ENCODE data around the gene ADPGK. TPM values are rescaled to one million over a fixed set of nuclear protein-coding genes. Genes with fewer than 3 reads are reported as not detected.
"Not testable (repeated sequence)": the region's sequence is repeated elsewhere in the genome, so short reads cannot be mapped to it uniquely, and the experiment has no call there.

Gene ADPGK
- total RNA-seq, 1 experiment from 2014 or later: 57.0 TPM

GRCh38 chr15:72740219-72740618 is 43.3 kb downstream of the ADPGK start:
- no peaks in the 10 kb centered on the region for H3K27me3 ChIP-seq
- DNase-seq: no peak
- H3K27ac ChIP-seq: no peak overlapping the region

GRCh38 chr15:72737723-72738122 is 45.8 kb downstream of the ADPGK start:
- H3K4me3 ChIP-seq: no peak overlapping the region
- DNase-seq: no peak
- no peak overlapping the region for H3K27ac ChIP-seq
- peaks cover 4% of the 10 kb centered on the region for H3K36me3 ChIP-seq
- H3K9me3 ChIP-seq (replicated peaks): no peaks in the 10 kb centered on the region
- no peaks in the 10 kb centered on the region for H3K27me3 ChIP-seq
- H3K4me1 ChIP-seq: peaks cover 16% of the 10 kb centered on the region

More at GRCh38 chr15:72740219-72740618, 43.3 kb downstream of the ADPGK start:
- no peaks in the 10 kb centered on the region for H3K9me3 ChIP-seq (replicated peaks)
- peaks cover 2% of the 10 kb centered on the region; the same call in 1 of the 2 replicates for H3K4me1 ChIP-seq
- H3K4me3 ChIP-seq: no peak overlapping the region
- peaks cover 4% of the 10 kb centered on the region for H3K36me3 ChIP-seq

DNA sequence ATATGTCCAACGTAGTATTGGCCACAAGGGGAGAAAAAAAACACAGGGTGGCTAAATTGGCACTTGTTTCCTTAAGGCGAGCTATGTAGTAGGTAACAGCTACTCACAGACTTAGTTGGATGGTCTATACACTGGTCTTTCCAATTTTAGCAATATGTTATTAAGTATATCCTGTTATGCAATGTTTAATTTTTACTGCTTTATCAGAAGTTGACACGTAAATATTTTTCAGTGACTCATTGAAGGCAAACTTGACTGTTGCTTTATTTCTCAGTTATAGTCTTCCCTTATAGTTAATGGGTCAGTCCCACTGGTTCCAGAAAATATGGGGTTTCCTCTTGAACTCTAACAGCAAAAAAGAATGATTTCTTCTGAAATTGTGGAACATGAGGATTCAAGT is 46.5 kb downstream of the ADPGK start:
- Histone ChIP-seq H3K4me1 (peaks cover 16% of the 10 kb centered on the region), H3K9me3 (replicated peaks) (no peaks in the 10 kb centered on the region), H3K27ac (no peak overlapping the region), H3K27me3 (no peaks in the 10 kb centered on the region), H3K4me3 (no peak overlapping the region), H3K36me3 (peaks cover 4% of the 10 kb centered on the region)
- no peak for DNase-seq

DNA sequence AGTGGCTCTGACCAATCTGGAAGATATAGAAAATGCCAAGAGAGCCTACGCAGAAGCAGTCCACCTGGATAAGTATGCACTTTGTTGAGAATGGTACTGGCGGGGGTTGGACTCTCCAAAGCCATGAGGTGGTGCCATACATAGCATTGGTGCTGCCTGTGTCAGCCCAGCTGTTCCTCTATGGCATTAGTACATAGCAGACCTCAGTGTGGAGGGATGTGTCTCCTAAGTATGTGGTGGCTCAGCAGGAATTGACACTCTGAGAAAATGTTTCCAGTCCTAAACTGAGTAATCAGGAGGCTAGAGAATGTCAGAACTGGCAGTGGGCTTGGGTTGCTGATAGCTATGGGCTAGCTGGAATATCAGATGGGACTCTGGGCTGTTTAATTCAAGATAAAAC is 48.4 kb downstream of the ADPGK start:
- Histone ChIP-seq H3K36me3 (peaks cover 4% of the 10 kb centered on the region), H3K4me1 (peaks cover 16% of the 10 kb centered on the region), H3K9me3 (replicated peaks) (no peaks in the 10 kb centered on the region), H3K27me3 (no peaks in the 10 kb centered on the region), H3K27ac (peak overlapping the region; percentile 35; the same call in 1 of the 2 replicates), H3K4me3 (no peak overlapping the region)
- peak in 1 of 2 experiments; percentile 24 for DNase-seq

GRCh38 chr15:72733941-72734738 is 49.4 kb downstream of the ADPGK start:
- no peaks in the 10 kb centered on the region for H3K27me3 ChIP-seq
- H3K4me1 ChIP-seq: peaks cover 16% of the 10 kb centered on the region
- DNase-seq: peak; percentile 55 to 74
- H3K9me3 ChIP-seq (replicated peaks): no peaks in the 10 kb centered on the region
- H3K36me3 ChIP-seq: peaks cover 4% of the 10 kb centered on the region
- H3K4me3 ChIP-seq: no peak overlapping the region
- H3K27ac ChIP-seq: peak overlapping the region; percentile 35

- DNase-seq: no peak
- Histone ChIP-seq H3K4me1 (peaks cover 16% of the 10 kb centered on the region), H3K36me3 (peaks cover 4% of the 10 kb centered on the region), H3K9me3 (replicated peaks) (no peaks in the 10 kb centered on the region), H3K27me3 (no peaks in the 10 kb centered on the region), H3K4me3 (no peak overlapping the region), H3K27ac (no peak overlapping the region)
These were observed 51.0 kb downstream of the ADPGK start for GRCh38 chr15:72732516-72732915.

DNA sequence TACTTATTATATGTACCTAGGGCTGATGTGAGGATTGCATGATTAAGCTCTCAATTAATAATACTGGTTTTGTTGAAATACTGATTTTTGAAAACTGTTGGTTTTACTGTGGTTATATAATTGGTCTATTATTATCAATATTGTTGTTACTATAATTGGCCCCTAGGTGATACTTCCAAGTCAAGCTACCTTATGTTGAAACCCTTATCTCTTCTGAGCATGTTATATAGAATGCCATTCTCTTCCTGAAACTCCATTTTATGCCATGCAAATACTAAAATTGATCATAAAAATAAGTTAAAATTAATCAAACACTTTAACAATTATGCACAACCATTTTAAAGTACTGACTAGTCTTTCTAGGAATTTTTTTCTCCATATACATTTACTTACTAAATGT is 51.5 kb downstream of the ADPGK start:
- DNase-seq: no peak
- Histone ChIP-seq H3K4me1 (peaks cover 16% of the 10 kb centered on the region), H3K9me3 (replicated peaks) (no peaks in the 10 kb centered on the region), H3K4me3 (no peak overlapping the region), H3K36me3 (peaks cover 4% of the 10 kb centered on the region), H3K27me3 (no peaks in the 10 kb centered on the region), H3K27ac (no peak overlapping the region)

DNA sequence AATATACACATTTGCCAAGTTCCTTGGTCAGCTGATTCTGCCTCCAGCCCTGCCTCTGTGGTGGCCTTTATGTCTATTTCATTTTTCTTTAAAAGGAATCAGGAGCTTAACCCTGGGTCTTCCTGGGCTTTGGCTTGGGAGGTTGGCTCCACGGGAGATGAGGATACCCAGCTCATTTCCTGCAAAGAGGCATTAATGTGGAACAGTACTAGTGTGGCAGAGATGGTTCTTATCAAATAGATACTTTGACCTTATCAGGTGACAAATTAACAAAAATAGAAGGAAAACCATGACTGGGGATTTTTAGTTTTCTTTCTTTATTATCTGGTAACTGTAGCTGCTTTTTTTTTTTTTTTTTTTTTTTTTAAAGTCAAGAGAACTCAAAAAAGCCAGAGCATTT is 54.7 kb downstream of the ADPGK start:
- DNase-seq: no peak
- no peak overlapping the region for H3K27ac ChIP-seq
- no peaks in the 10 kb centered on the region for H3K9me3 ChIP-seq (replicated peaks)
- H3K4me3 ChIP-seq: no peak overlapping the region
- H3K4me1 ChIP-seq: peaks cover 2% of the 10 kb centered on the region
- H3K27me3 ChIP-seq: no peaks in the 10 kb centered on the region
- no peaks in the 10 kb centered on the region for H3K36me3 ChIP-seq

DNA sequence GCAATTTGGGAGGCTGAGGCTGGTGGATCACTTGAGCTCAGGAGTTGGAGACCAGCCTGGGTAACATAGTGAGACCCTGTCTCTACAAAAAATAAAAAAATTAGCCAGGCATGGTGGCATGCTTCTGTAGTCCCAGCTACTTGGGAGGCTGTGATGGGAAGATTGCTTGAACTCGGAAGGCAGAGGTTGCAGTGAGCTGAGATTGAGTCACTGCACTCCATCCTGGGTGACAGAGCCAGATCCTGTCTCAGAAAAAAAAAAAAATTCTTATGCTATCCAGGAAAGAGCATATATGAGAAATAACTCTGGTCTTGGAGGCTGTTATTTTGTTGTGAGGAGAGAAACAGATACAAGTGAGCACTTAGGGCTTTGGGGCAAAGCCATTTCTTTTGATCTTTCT is 55.3 kb downstream of the ADPGK start:
- not testable (repeated sequence) for DNase-seq; H3K4me1 ChIP-seq; H3K9me3 ChIP-seq (replicated peaks); H3K4me3 ChIP-seq; H3K36me3 ChIP-seq; H3K27me3 ChIP-seq; H3K27ac ChIP-seq

DNA sequence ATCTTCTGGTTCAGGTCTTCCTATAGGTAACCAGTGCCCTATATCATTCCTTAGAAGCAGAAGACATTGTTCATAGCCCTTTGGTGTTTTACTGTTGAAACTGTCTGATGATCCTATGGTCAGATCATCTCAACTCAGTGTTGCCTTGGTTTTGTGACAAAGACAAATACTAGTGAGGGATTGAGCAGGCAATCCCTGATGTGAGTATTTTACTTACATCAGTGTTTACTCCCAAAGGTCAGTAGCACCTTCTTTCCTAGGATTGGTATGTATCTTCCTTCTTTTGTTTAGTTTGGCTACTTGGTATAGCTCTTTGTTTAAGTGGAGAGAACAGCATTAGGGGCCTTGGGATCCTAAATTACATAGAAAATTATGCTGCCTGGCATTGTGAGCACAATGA is 56.4 kb downstream of the ADPGK start:
- Histone ChIP-seq H3K27ac (no peak overlapping the region), H3K4me3 (no peak overlapping the region), H3K4me1 (no peaks in the 10 kb centered on the region), H3K27me3 (no peaks in the 10 kb centered on the region), H3K36me3 (no peaks in the 10 kb centered on the region), H3K9me3 (replicated peaks) (no peaks in the 10 kb centered on the region)
- no peak for DNase-seq

GRCh38 chr15:72725851-72726250 is 57.7 kb downstream of the ADPGK start:
- H3K9me3 ChIP-seq (replicated peaks); H3K27ac ChIP-seq; H3K36me3 ChIP-seq; H3K27me3 ChIP-seq; H3K4me3 ChIP-seq; DNase-seq; H3K4me1 ChIP-seq: not testable (repeated sequence)

DNA sequence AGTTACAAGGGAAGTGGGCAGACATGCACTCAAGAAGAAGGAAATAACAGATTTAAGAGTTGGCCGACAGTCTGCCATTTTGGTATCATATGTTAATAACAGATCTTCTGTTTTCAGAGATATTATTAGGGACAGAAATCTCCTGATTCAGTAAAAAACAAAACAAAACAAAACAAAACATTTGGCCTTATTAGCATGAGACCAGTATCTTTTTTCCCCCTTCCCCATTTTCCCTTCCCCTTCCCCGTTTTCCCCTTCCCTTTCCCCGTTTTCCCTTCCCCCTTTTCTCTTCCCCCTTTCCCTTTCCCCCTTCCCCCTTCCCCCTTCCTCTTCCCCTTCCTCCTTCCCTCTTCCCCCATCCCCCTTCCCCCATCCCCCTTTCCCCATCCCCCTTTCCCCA is 58.1 kb downstream of the ADPGK start:
- Histone ChIP-seq H3K27me3 (no peaks in the 10 kb centered on the region), H3K27ac (no peak overlapping the region), H3K9me3 (replicated peaks) (no peaks in the 10 kb centered on the region), H3K4me1 (no peaks in the 10 kb centered on the region), H3K36me3 (no peaks in the 10 kb centered on the region), H3K4me3 (no peak overlapping the region)
- DNase-seq: no peak

- H3K4me1 ChIP-seq: no peaks in the 10 kb centered on the region
- DNase-seq: no peak
- H3K36me3 ChIP-seq: no peaks in the 10 kb centered on the region
- H3K9me3 ChIP-seq (replicated peaks): no peaks in the 10 kb centered on the region
- no peak overlapping the region for H3K4me3 ChIP-seq
- H3K27me3 ChIP-seq: no peaks in the 10 kb centered on the region
- H3K27ac ChIP-seq: no peak overlapping the region
These were observed 59.5 kb downstream of the ADPGK start for GRCh38 chr15:72724028-72724427.

DNA sequence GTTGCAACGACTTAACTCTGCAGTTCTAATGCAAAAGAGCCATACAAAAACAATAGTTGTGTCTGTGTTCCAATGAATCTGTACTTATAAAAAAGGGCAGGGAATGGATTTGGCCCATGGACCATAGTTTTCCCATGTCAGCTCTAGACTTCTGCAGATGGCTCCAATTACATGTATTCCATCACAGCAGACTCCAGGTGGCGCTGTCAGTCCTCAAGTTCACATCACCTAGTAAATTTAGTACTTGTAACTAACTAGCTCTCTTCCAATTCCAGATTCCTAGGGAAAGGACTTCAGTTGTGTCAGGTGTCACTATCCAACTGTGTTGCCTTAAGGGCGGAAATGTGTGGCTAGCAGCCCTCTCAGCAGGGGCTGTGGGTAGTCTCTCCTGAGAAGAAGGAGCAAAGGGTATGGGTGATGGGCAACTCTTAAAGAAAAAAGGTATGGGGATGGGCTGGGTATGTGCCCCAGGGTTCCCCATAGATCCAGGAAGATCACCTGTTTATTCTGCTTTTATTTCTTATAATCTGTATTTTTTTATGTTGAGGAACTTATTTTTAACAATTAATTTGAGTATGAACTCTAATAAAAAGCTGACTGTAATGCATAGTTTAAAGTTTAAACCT is 61.4 kb downstream of the ADPGK start:
- no peaks in the 10 kb centered on the region for H3K36me3 ChIP-seq
- H3K9me3 ChIP-seq (replicated peaks): no peaks in the 10 kb centered on the region
- peak; percentile 70 to 88 for DNase-seq
- no peak overlapping the region for H3K27ac ChIP-seq
- H3K4me1 ChIP-seq: no peaks in the 10 kb centered on the region
- H3K27me3 ChIP-seq: no peaks in the 10 kb centered on the region
- H3K4me3 ChIP-seq: no peak overlapping the region

DNA sequence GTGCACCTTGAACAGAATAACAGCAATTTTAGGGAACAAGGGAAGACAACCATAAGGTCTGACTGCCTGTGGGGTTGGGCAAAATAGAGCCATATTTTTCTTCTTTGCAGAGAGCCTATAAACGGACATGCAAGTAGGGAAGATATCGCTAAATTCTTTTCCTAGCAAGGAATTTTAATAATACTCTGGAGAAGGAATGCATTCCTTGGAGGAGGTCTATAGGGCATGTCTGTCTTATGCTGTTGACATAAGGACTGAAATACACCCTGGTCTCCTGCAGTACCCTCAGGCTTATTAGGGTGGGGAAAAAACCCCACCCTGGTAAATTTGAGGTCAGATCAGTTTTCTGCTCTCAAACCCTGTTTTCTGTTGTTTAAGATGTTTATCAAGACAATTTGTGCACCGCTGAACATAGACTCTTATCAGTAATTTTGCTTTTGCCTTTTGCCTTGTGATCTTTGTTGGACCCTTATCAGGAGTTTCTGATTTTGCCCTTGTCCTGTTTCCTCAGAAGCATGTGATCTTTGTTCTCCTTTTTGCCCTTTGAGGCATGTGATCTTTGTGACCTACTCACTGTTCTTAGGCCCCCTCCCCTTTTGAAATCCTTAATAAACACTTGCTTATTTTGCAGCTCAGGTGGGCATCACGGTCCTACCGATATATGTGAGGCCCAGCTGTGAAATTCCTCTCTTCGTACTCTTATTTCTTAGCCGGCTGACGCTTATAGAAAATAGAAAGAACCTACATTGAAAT is 74.8 kb downstream of the ADPGK start:
- DNase-seq: not testable (repeated sequence)

More for the DNA sequence above, 74.8 kb downstream of the ADPGK start:
- not testable (repeated sequence) for H3K4me1 ChIP-seq; H3K4me3 ChIP-seq; H3K27ac ChIP-seq; H3K9me3 ChIP-seq (replicated peaks); H3K27me3 ChIP-seq; H3K36me3 ChIP-seq

Measured in SJCRH30 (cell line).